GM20431 (cell line): ENCODE data around the gene ABCG1.

Experiments
- in situ Hi-C: fragments of 300-500 bp; cut with MseI, MboI; formaldehyde crosslinking; loops from one replicate; pipeline ENCODE4 v1.15.0; 2020; ENCODE audit warnings: low sequenced_read_pairs; ENCODE audit not compliant: unreplicated experiment

Gene ABCG1

GRCh38 chr21:42300045-42300583 lies 81.2 kb downstream of the ABCG1 start:
- in situ Hi-C loops, result no loop called here

GRCh38 chr21:42300956-42301355 lies 82.0 kb downstream of the ABCG1 start:
- in situ Hi-C loops, result no loop called here

- in situ Hi-C loops, result no loop called here
Observed at GRCh38 chr21:42301371-42302075, 82.6 kb downstream of the ABCG1 start.

- in situ Hi-C loops, result no loop called here
Observed at GRCh38 chr21:42302076-42302650, 83.2 kb downstream of the ABCG1 start.

DNA sequence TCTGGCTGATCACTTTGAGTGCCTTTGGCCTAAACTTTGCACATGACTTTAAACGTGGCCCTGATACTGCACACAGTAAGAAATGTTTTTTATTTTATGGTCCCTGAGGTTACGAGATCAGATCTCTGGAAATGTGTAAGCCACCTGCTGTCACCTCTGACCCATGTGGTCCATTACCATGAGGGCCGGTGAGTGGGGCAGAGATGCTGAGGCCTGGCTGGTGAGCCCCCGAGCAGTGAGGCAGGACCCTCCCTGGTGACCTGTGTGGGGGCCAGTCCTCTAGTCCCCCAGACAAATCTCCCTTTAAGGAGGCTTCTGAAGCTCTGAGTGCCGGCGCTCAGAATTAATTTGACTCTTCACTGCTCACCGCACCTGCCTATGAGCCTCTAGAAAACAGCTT lies 83.9 kb downstream of the ABCG1 start:
- in situ Hi-C loops, result no loop called here

- in situ Hi-C loops, result no loop called here
Observed at GRCh38 chr21:42303443-42303842, 84.5 kb downstream of the ABCG1 start.

- in situ Hi-C loops, result no loop called here
Observed at GRCh38 chr21:42304556-42305454, 85.9 kb downstream of the ABCG1 start.

GRCh38 chr21:42305707-42306147 lies 86.8 kb downstream of the ABCG1 start:
- in situ Hi-C loops, result no loop called here

- in situ Hi-C loops, result no loop called here
Observed at GRCh38 chr21:42306366-42307035, 87.6 kb downstream of the ABCG1 start.

- in situ Hi-C loops, result no loop called here
Observed at GRCh38 chr21:42307106-42307505, 88.2 kb downstream of the ABCG1 start.

DNA sequence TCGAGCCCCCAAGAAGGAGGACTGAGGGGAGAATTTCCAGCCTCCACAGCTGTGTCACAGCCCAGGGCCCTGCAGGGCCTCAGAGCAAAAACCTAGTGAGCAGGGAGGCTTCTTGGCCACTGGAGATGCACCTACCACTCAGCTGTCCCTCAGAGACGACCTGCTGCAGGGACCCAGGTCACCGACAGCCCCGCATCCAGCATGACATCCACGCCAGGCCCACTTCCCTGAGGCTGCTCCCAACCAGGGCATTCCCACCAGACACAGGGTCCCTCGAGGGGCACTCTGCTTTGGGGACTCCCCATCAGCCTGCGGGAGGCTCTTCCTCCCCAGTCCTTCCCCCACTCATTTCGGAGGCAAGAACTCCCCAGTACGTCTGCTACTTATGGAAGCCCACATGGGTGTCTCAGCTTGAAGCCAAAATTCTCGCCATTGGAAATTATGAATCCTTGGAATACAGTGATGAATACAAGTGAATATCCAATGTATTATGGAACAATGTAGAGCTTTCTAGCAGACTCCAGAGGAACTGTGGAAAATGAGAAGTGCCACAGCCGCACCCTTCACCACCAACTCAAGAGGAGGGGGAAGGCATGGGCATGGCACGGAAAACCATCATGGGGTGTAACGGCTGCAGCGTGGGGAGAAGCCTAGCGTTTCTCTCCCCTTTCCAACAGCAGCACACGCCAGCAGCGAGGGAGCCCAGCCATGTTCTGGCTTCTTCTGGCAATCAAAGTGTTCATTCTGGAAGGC lies 89.4 kb downstream of the ABCG1 start:
- in situ Hi-C loops, result no loop called here

GRCh38 chr21:42308914-42309752 lies 90.2 kb downstream of the ABCG1 start:
- in situ Hi-C loops, result no loop called here

DNA sequence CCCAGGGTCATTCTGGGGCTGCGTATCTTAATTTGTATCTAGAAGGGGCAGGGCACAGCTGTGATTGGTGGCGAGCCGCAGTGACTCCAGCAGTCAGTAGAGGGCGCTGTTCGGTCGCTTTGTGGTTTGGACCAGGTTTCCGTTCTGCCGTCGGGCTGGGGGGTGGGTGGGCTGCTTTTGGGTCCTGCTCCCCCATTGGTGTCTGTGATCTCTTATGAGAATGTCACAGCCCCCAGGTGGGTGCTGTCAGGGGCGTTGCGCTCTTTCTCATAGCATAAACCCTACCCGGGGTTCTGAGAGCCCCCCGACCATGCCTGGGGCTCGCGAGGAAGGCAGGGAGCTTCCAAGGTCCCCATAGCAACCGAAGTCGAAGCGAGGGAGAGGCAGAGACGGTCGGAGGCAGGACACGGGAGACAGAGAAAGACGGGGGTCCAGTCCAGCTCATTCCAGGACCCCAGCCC lies 90.8 kb downstream of the ABCG1 start:
- in situ Hi-C loops, result no loop called here

DNA sequence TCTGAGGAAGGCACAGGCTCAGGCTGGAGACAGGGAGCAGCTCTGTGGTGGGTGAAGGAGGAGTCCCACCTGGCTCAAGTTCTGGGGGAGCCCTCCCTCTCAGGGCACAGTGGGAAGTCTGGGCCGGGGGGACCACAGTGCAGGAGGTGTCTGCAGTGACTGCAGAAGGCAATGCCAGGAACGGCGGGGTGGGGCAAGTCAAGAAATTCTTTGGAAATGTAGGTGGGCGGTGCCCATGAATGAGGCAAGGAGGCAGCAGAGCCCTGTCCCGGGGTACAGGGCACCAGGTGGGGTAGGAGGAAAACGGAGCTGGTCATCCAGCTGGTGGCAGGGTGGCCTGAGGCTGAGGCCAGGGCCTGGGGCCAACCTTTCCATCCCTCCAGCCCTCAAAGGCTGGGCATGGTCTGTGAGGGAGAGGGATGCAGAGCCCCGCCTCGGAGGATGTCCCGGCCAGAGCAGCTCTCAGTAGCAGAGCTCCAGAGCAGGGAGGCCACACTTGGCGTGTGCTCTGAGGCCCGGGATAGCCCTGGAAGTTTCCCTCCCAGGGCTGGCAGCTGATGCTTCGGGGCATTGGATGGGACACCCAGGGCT lies 91.6 kb downstream of the ABCG1 start:
- in situ Hi-C loops, result no loop called here

DNA sequence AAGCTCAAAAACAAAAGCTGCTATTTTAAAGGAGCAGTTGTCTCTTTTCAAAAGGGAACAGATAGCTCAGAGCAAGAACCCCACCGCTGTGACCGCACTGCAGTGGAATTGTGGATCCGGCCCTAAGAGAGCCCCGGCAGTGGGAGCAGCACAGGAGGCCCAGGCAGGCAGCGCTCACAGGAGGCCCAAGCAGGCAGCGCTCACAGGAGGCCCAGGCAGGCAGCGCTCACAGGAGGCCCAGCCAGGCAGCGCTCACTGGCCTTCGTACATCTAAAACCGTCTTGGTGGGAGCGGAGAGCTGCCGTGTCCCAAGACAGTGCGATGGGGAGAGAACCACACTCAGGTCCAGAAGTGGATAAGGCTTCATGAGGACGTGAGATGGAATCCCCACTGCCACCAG lies 92.2 kb downstream of the ABCG1 start:
- in situ Hi-C loops, result no loop called here

GRCh38 chr21:42311816-42312625 lies 93.1 kb downstream of the ABCG1 start:
- in situ Hi-C loops, result no loop called here

- in situ Hi-C loops, result no loop called here
Observed at GRCh38 chr21:42312626-42313104, 93.7 kb downstream of the ABCG1 start.
